Measurements from ENCODE around the gene TSPAN1.

The TSPAN1 gene, protein sequence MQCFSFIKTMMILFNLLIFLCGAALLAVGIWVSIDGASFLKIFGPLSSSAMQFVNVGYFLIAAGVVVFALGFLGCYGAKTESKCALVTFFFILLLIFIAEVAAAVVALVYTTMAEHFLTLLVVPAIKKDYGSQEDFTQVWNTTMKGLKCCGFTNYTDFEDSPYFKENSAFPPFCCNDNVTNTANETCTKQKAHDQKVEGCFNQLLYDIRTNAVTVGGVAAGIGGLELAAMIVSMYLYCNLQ

DNA sequence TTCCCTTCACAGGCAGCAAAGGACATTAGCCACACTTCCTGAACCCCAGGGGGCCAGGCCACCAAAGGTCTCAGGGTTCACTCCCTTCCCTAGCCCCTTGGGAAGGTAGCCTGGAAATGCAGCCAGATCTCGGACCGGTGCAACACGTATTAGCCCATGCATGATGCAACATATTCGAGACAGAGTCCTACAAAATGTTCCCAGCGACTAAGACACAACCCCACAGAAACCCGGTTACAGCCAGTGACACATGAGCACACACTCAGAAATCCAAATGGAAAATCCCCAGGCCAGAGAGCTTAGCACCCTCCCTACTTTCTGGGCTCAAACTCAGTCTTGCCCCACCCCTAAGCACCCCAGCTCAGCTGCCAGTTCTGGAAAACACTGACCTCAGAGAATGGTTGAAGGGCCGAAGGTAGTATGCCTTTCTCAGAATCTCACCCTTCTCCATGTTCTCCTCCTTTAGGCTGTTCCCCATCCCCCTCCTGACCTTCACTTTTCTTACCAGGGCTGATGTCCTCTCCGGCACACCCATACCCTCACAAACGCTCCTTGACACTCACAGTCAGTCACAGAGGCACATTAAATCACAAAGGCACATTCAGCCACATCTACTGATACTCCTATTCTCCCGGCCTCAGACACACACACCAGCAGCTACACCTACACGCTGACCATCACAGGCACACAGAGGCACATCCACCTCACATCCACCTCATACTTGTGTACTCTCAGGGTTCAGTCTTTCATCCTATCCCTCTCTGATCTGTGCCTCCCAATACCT, at the start of gene TSPAN1:
Gene TSPAN1, plus strand, starts transcription at position 640 of the 784 bp plus-strand sequence. CDS start 6,021 bp downstream, outside the sequence.
- in situ Hi-C loops (cut with MboI; ENCODE audit: low sequenced_read_pairs) = loop anchor here (5.0 kb wide), 1 partner anchor 137 kb away; no protein-coding TSS in a partner anchor

DNA sequence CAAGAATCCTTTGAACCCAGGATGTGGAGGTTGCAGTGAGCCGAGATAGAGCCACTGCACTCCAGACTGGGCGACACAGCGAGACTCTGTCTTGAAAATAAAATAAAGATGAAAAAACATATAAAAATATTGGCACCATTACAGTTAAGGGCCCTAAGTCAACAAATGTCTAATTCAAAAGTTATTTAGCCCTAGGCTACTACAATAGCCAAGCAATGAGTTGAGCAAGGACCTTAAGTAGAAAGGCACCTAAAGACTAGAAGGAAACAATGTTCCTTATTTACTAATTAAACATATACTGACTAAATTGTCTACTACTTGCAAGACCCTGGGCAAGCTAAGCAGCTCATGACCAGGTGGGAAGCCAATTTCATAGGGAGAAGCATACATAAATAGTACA, 46.5 kb upstream of the TSPAN1 start:
- in situ Hi-C loops (cut with MboI; ENCODE audit: low sequenced_read_pairs) = no loop called here

DNA sequence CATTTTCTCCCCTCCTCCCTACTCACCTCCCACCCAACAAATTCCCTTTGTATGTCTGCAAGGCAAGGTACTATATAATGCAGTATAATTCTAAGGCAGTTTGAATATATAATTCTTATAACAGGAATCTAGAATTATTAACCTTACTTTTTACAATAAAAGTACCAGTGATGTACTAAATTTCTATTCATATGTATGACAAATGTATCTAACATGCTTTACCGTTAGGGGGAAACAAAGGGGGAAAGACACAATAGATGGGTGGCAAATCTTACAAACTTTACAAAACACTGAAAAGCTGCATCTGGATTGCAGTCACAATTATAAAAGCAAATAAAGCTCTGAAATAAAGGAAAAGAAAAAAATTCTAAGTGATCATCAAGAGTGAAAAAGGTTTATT, 44.8 kb upstream of the TSPAN1 start:
- in situ Hi-C loops (cut with MboI; ENCODE audit: low sequenced_read_pairs) = no loop called here

DNA sequence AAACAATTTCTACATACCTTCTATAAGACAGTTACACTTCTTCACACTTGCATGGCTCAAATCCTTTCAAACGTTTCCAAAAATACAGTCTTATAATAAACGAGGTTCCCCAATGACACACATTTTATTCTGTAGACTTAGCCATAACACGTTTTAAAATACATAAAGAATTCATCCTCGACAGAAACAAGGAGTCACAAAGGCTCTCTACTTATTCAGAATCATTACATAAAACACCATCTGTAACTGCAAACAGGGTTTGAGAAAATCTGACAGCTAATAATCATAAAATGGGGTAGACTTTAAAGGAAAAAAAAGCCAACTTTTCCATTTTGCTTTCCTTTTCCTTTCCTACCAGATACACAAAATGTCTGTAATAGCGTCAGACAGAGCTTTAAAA, 44.3 kb upstream of the TSPAN1 start:
- in situ Hi-C loops (cut with MboI; ENCODE audit: low sequenced_read_pairs) = no loop called here

DNA sequence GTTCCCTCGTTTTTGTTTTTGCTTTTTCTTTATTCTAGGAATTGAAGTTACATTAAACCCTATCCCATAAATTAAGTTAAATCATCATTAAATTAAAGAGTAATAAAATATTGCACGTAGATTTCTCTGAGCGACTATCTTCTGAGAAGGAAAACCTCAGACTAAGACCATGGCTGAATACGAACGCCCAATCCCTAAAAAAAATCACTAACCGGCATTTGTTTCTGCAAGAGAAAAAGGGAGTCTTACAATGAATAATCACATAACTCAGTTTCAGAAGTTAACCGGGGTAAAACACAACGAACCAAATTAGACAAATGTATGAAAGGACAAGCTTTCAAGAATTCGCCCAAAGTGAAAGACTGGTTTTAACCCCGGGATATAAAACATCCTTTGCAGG, 43.8 kb upstream of the TSPAN1 start:
- in situ Hi-C loops (cut with MboI; ENCODE audit: low sequenced_read_pairs) = no loop called here

DNA sequence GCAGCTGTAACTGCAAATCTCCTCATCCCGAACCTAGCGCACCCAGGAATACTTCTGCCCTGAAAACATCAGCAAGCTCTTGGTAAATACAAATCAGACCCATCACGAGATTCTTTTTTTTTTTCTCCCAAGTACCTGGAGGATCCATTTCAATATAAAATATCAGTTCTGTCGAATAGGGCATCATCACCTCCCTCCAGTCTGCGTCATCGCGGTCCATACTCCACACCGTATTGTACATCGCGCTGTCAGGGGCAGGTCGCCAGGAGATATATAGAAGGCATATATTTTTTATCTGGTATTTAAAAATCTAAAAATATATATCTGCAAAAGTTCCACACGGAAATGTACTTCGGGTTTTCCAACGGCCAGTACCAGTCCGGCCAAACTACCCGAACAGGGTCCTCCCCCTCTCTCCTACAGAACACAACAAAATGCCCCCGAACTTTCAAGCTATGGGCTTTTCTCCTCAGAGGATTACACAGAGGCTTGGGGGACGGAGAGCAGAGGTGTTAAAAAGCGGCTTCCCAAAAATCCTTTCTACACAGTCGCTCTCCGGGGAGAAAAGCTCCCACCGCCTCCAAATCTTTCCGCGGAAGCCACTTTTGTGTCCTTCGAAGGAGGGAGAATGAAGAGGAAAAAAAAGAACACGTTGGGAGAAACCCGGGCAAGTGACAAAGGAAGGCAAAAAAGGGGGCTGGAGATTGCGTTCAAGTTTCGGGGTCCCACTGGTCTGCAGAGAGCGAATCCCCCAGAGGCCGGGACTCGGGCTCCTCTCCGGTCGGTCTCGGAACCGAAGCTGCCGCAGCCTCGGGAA, 43.0 kb upstream of the TSPAN1 start:
- in situ Hi-C loops (cut with MboI; ENCODE audit: low sequenced_read_pairs) = no loop called here

DNA sequence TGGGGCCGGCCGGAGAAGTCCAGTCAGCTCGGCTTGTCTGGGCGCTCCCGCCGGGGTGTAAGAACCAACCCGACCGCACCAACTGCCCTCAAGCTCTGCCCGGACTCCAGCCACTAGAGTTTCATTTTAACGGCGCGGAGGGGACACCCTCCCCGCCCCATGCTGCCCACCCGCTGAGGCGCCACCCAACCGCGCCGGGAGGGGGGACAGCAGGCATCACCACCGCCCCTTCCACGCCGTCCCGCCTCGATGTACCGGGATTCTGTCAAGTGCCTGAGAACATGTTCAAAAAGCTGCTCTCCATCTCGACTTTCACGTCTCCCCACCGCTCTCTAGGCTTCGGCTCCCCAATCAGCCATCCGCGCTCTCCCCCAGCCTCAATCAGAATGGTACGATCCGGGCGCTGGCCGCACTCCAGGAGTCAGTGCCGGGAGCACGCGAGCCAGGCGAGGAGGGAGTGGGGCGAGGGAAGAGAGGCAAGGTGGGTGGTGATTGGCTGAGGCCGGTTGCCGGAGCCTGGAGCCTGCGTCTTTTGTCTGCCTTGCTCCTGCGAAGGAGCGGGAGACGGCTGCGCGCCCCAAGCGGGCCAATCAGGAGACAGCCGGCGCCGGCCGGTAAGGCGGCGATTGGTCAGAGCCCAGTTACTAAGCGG, 42.2 kb upstream of the TSPAN1 start, which contains the start of gene PIK3R3:
Gene PIK3R3, minus strand, starts transcription at position 101 of the 652 bp plus-strand sequence. CDS start 677 bp downstream, outside the sequence.
- in situ Hi-C loops (cut with MboI; ENCODE audit: low sequenced_read_pairs) = no loop called here

DNA sequence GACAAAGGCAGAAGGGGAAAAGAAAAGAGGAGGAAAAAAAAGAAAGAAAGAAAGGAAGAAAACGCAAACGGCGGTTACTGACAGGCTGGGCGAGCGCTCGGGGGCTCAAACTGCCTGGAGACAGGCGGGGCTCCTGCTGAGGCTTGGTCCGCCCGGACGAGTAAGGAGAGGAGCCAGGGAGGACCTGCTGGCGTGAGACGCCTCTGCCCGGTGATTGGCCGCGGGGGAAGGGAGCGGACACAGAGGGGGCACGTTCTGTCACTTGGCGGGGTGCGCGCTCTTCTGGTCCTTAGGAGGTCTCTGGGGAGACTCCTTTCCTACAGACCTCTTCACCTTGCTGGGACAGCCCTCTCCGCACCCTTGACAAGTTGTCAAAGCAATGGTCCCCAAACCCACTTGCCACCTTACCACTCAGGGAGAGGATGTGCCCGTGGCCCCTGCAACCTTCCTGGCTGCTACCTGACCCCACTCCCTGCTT, 41.7 kb upstream of the TSPAN1 start:
- in situ Hi-C loops (cut with MboI; ENCODE audit: low sequenced_read_pairs) = no loop called here

DNA sequence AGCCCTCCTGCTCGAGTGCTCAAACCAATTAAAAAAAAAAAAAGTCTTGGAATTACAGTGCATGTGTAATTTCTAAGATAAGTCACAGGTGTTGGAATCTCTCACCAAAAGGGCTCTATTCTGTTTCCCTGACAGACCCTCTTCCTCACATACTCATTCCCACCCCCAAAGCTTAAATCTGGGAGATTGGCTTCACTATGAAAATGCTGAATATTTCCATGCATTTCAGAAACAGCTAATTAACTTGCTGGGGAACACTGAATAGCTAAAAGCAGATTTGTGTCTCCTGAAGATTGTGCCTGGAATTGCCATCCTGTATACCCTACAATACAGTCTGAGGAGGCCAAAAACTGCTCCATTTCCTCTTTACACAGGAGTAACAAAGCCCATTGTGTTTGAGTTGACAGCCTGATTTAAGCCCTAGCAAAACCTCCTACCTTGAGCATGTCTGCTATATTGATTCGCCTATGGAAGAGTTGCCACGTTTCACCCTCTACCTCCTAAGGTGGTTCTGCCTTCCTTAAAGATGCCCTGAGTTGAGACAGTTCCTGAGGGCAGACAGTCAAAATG, 41.0 kb upstream of the TSPAN1 start:
- in situ Hi-C loops (cut with MboI; ENCODE audit: low sequenced_read_pairs) = no loop called here

DNA sequence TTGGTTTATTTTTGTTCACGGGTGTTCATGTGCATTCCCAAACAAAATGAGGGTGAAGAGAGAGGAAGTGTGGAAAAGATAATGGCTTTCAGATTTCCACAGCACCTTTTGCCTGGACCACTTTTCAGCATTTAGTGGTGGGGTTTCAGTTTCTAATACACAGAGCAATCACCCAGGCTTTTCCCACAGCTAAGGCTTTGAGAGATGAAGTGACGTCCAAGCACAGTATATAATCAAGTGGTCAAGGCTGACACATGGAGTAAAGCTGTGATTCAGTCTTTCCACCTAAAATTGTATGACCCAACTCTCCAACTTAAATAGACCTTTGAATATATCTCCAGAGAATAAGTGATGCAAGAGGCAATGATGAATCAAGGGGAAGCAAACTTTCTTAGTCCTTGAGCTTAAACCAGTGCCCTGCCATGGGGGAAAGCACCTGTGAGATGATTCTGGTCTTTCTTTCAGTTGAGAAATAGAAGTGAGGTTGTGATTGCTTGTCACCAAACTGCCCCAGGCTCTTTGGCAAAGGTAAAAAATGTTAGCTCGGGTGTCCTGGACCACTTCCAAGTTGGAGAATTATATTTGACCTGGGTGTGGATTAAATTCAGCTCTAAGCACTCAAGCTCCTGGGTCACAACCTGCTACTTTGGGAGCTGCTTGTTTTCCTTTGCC, 40.1 kb upstream of the TSPAN1 start:
- in situ Hi-C loops (cut with MboI; ENCODE audit: low sequenced_read_pairs) = no loop called here

DNA sequence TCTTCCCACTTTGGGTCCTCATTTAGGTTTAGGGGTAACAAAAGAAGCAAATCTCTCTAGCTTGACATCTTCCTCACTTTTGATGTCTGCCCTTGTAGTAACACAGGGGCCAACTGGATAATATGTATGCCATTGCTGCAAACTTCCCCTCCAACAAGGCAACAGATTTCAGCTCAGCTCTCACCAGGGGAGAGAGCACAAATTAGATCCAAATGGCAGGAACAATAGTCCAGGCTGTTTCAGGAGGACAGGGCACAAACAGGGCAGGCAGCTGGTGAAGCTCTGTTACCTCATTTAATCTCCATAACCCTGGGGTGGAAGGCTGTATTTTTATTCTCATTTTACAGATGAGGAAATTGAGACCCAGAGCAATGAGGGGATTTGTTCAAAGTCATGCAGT, 38.2 kb upstream of the TSPAN1 start:
- in situ Hi-C loops (cut with MboI; ENCODE audit: low sequenced_read_pairs) = no loop called here

DNA sequence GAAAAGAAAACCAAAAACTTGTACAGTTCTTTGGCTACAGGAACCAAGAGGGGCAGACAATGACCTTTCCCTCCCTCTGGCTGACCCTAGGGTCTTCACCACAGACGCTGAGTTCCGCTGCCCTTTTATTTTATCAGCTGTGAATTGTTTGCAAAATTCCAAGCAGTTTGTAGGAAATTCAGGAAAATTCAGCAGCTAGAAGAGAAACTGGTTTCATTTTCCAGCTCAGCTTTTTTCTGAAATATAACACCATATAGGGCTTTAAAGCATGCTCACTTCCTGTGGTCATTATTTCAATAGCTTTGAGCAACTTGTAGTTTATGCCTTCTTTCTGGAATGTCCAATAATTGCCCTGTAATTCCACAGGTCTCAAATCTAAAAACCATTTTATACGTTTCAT, 37.0 kb upstream of the TSPAN1 start:
- in situ Hi-C loops (cut with MboI; ENCODE audit: low sequenced_read_pairs) = no loop called here

DNA sequence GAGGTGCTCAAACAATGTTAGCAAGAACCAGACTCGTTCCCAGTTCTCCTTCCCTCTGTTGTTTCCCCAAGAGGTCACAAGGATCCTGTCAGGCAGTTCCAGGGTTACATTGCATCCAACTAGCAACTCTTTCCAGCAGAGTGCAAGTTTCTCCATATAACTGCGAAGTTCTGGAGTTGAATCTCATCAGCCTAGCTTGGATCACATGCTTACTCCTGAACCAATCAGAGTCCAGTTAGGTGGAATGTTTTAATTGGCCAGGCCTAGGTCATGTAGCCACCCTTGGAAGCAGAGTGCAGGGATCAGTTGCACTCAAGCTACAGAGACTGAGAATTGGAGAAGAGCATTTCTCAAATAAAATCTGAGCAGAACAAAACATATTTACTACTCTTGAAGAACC, 26.6 kb upstream of the TSPAN1 start:
- in situ Hi-C loops (cut with MboI; ENCODE audit: low sequenced_read_pairs) = no loop called here

DNA sequence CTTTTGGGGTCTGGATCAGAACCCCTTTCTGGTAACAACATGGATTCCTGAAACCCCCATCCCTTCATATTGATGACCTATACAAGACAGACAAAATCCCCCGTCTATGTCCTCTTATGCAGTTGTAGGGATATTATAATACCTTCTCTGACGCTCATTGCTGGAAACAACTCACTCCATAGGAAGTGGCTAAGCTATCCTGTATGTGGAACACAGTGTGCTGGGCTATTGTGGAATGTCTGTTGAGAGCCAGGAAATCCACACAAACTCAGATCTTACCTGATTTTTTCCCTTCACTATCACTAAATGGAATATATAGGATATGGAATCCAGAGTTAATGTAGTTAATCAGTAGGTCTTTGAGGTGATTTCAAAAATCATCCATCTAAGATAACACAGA, 24.8 kb upstream of the TSPAN1 start:
- in situ Hi-C loops (cut with MboI; ENCODE audit: low sequenced_read_pairs) = no loop called here

DNA sequence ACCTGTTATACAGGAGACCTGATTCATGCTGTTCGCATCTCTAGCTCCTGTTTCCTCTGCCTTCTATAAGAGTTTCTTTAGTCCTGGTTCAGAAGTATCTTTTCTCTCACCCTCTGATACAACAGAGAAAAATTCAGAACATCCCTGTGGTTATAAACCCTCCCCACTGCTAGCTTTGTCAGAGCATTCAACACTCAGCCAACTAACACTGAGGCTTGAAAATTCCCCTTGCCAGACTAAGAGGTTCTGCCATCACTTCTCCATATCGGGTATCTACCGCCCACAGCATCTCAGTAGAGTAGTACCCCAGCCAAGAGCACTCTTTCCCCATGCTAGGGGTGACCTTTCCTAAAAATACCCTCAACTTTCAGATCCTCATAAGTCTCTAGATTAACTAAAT, 22.9 kb upstream of the TSPAN1 start:
- in situ Hi-C loops (cut with MboI; ENCODE audit: low sequenced_read_pairs) = no loop called here

DNA sequence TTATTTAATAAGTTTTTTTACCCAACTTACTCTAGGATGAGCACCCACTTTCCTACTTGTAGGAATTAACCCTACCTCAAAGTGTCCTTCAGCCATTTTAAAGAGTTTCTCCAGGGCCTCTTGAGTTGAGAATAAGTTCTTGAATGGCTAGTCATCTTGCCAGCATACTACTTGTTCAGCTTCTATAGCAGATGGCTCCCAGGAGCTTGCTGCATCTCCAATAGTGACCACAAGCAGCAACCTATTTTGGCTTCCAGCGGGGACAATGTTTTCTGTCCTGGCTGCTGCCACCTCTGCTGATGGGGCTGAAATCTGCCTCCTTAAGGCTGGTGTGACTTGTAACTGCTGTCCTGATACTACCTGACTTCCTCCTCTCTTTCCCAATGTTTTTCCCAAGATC, 21.7 kb upstream of the TSPAN1 start:
- in situ Hi-C loops (cut with MboI; ENCODE audit: low sequenced_read_pairs) = no loop called here

DNA sequence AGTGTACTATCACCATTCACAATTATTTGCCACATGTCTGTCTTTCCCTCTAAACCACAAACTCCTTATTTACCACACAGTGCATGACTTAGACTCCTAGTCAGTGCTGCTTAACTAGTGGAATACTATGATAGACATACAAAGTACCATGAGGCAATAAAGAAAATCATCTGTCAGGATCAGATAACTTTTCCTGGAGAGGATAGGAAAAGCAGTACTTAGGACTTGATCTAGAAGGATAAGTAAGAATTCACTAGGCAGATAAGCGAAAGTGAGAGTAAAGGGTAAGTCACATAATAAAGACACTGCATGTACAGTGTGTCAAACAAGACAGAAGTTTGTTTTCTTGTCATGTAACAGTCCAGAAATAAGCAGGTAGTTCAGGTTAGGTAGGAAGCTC, 21.2 kb upstream of the TSPAN1 start:
- in situ Hi-C loops (cut with MboI; ENCODE audit: low sequenced_read_pairs) = no loop called here

DNA sequence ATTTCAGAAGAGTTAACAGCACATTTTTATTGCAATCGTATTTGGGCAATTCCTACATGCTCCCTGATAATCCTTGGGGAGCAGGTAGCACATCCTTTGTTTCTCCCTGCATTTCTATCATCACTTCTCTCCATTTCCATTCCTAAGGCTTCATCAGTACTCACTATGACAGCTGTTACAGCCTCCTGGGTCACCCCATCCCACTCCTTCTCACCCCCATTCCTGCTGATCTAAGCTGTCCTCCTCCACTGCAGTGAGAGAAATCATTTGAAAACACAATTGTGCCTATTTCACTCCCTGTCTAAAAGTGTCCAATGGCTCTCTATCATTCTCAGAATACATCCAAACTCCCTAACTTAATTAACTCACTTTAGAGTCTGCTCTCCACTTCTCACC, 17.0 kb upstream of the TSPAN1 start:
- in situ Hi-C loops (cut with MboI; ENCODE audit: low sequenced_read_pairs) = no loop called here

DNA sequence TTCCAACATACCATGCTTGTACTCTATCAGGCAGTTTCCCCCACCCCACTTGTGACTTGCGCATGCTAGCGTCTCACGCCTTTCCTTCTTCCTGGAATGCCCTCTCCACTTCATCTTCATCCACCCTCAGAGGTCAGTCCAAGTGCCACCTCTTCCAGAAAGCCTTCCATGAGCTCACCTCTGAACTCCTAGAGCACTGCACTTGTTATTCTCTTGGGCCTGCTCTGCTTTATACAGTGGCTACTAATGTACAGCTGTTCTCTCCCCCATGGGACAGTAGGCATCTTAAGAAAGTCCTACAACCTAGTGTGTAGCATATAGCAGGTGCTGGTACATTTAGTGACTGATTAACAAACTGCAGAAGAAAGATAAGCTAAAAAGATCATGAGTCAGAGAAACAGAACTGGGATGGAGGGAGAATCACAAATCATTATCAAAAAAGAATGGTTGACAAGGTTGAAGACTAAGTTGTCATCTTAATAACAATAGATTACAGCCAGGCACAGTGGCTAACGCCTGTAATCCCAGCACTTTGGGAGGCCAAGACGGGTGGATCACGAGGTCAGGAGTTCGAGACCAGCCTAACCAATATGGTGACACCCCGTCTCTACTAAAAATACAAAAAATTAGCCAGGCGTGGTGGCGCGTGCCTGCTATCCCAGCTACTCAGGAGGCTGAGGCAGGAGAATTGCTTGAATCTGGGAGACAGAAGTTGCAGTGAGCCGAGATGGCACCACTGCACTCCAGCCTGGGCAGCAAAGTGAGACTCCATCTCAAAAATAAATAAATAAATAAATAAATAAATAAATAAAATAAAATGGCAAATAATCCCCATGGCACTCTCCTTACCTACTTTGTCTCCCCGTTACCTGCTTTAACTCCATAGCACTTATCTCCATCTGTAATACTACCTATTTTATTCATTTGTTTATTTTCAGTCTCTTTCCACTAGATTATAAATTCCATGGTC, 16.3 kb upstream of the TSPAN1 start:
- in situ Hi-C loops (cut with MboI; ENCODE audit: low sequenced_read_pairs) = no loop called here
